HCT116 (cell line): Measurements from ENCODE around the gene TRIM14.

Experiments
- ATF3 ChIP-seq: IDR thresholded peaks from 2 replicates; pipeline ENCODE4 v1.6.1; 2012
- EZH2 ChIP-seq: fragments of 200-600 bp; sonication (generic); IDR thresholded peaks from 2 replicates; pipeline ENCODE4 v1.6.1; 2017; ENCODE audit warnings: antibody characterized with exemption, mixed run types
- ZNF274 ChIP-seq: fragments of 200-500 bp; sonication (Bioruptor generic); IDR thresholded peaks from 2 replicates; pipeline ENCODE4 v1.6.1; 2014; ENCODE audit warnings: mild to moderate bottlenecking, low read depth, low read length, inconsistent platforms
- TF ChIP-seq, protein P1 (sequence below): IDR thresholded peaks from 2 replicates; pipeline ENCODE4 v1.6.1; 2011; ENCODE audit warnings: mild to moderate bottlenecking, low read length, moderate library complexity; ENCODE audit not compliant: insufficient replicate concordance; ENCODE audit errors: extremely low read depth
- TF ChIP-seq, protein P2 (sequence below): IDR thresholded peaks from 2 replicates; pipeline ENCODE4 v1.6.1; 2012
- TF ChIP-seq, protein P3 (sequence below), 3 experiments: fragments of 200-600 bp in 1 of 3; sonication (generic) in 1 of 3; IDR thresholded peaks in 2 of 3; conservative IDR thresholded peaks in 1 of 3; 2 replicates each; pipeline ENCODE4 v1.5.1; 2012 to 2017; ENCODE audit warnings: low read depth in 2 of 3, low read length in 2 of 3, antibody characterized with exemption in 1 of 3, borderline replicate concordance in 1 of 3, control low read depth in 1 of 3, mild to moderate bottlenecking in 1 of 3, mixed read lengths in 1 of 3, mixed run types in 1 of 3, moderate library complexity in 1 of 3; ENCODE audit not compliant: insufficient read depth in 1 of 3

DNA sequence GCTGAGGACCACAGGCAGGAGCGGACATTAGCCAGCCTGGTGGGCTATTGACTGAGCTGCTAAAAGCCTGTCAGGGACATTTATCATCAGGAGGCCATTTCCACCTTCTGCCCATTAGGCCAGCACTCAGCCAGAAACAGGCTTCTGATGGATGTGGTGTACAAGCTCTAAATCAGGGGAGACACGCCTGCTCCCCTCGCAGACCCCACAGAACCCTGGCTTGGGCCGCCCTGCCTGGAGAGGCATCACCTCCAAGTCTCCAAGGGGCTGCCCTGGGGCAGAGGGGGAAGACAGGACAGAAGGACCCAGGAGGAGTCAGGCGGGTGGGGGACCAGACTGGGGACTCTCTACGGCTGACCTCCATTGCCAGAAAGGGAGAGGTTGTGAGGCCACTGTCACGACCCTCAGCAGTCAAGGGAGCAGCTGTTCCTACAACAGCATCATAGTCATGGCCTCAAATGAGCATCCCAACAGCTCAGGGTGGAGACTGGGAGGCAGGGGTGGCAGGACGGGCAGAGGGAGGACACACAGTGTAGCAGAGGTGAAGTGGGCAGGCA is 24.0 kb upstream of the TRIM14 start:
- TF ChIP-seq ATF3 (no peak), EZH2 (no peak), ZNF274 (no peak)
- TF ChIP-seq, protein P1, sequence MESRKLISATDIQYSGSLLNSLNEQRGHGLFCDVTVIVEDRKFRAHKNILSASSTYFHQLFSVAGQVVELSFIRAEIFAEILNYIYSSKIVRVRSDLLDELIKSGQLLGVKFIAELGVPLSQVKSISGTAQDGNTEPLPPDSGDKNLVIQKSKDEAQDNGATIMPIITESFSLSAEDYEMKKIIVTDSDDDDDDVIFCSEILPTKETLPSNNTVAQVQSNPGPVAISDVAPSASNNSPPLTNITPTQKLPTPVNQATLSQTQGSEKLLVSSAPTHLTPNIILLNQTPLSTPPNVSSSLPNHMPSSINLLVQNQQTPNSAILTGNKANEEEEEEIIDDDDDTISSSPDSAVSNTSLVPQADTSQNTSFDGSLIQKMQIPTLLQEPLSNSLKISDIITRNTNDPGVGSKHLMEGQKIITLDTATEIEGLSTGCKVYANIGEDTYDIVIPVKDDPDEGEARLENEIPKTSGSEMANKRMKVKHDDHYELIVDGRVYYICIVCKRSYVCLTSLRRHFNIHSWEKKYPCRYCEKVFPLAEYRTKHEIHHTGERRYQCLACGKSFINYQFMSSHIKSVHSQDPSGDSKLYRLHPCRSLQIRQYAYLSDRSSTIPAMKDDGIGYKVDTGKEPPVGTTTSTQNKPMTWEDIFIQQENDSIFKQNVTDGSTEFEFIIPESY = no peak
- TF ChIP-seq, protein P2, sequence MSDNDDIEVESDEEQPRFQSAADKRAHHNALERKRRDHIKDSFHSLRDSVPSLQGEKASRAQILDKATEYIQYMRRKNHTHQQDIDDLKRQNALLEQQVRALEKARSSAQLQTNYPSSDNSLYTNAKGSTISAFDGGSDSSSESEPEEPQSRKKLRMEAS = no peak
- TF ChIP-seq, protein P3, sequence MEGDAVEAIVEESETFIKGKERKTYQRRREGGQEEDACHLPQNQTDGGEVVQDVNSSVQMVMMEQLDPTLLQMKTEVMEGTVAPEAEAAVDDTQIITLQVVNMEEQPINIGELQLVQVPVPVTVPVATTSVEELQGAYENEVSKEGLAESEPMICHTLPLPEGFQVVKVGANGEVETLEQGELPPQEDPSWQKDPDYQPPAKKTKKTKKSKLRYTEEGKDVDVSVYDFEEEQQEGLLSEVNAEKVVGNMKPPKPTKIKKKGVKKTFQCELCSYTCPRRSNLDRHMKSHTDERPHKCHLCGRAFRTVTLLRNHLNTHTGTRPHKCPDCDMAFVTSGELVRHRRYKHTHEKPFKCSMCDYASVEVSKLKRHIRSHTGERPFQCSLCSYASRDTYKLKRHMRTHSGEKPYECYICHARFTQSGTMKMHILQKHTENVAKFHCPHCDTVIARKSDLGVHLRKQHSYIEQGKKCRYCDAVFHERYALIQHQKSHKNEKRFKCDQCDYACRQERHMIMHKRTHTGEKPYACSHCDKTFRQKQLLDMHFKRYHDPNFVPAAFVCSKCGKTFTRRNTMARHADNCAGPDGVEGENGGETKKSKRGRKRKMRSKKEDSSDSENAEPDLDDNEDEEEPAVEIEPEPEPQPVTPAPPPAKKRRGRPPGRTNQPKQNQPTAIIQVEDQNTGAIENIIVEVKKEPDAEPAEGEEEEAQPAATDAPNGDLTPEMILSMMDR (IDR thresholded peaks at IDR 0.05 in 2 of 3, conservative IDR thresholded peaks at IDR 0.05 in 1 of 3; ENCODE audit: borderline replicate concordance in 1 of 3, insufficient read depth in 1 of 3, low read depth in 2 of 3, low read length in 2 of 3) = no peak
